ENCODE data around the gene STOM.

STOM gene

GRCh38 chr9:121395558-121395957, 25.5 kb upstream of the STOM start:
- H3K27ac ChIP-seq, result no peak overlapping the region
- TF ChIP-seq, protein P1, sequence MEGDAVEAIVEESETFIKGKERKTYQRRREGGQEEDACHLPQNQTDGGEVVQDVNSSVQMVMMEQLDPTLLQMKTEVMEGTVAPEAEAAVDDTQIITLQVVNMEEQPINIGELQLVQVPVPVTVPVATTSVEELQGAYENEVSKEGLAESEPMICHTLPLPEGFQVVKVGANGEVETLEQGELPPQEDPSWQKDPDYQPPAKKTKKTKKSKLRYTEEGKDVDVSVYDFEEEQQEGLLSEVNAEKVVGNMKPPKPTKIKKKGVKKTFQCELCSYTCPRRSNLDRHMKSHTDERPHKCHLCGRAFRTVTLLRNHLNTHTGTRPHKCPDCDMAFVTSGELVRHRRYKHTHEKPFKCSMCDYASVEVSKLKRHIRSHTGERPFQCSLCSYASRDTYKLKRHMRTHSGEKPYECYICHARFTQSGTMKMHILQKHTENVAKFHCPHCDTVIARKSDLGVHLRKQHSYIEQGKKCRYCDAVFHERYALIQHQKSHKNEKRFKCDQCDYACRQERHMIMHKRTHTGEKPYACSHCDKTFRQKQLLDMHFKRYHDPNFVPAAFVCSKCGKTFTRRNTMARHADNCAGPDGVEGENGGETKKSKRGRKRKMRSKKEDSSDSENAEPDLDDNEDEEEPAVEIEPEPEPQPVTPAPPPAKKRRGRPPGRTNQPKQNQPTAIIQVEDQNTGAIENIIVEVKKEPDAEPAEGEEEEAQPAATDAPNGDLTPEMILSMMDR (conservative IDR thresholded peaks at IDR 0.05), result no peak
- no peak for TF ChIP-seq ZFX (IDR thresholded peaks at IDR 0.05)

GRCh38 chr9:121394292-121394691, 24.2 kb upstream of the STOM start:
- no peak for TF ChIP-seq ZFX (IDR thresholded peaks at IDR 0.05)
- TF ChIP-seq, protein P1 (conservative IDR thresholded peaks at IDR 0.05), result no peak
- no peak overlapping the region for H3K27ac ChIP-seq

DNA sequence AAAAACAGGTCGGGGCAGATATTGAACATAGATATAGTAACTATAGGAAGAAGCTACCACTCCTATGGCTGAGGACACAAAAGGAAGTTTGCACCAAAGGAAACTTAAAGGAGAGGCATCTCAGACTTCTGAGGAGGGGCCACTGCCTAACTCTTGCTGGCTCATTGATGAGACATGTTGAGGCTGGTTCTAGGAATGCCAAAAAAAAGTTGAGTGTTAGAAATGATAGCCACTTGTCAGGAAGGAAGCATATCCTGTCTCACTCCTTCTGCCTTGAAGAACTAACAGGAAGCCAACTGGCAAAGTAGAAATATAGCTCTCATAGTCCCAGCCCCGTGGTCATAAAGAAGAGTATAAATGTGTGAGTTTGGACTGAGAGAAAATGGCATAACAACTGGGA, 23.3 kb upstream of the STOM start:
- H3K27ac ChIP-seq, result no peak overlapping the region
- TF ChIP-seq ZFX (IDR thresholded peaks at IDR 0.05), result no peak
- TF ChIP-seq, protein P1 (conservative IDR thresholded peaks at IDR 0.05), result no peak

GRCh38 chr9:121390372-121390771, 20.3 kb upstream of the STOM start:
- TF ChIP-seq, protein P1 (conservative IDR thresholded peaks at IDR 0.05), result no peak
- no peak for TF ChIP-seq ZFX (IDR thresholded peaks at IDR 0.05)

GRCh38 chr9:121388140-121388905, 18.3 kb upstream of the STOM start:
- H3K27ac ChIP-seq, result no peak overlapping the region
- no peak for TF ChIP-seq ZFX (IDR thresholded peaks at IDR 0.05)
- TF ChIP-seq, protein P1 (conservative IDR thresholded peaks at IDR 0.05), result no peak

More at GRCh38 chr9:121390372-121390771, 20.3 kb upstream of the STOM start:
- no peak overlapping the region for H3K27ac ChIP-seq

GRCh38 chr9:121386442-121387175, 16.6 kb upstream of the STOM start:
- TF ChIP-seq, protein P1 (conservative IDR thresholded peaks at IDR 0.05), result no peak
- TF ChIP-seq ZFX (IDR thresholded peaks at IDR 0.05), result no peak
- no peak overlapping the region for H3K27ac ChIP-seq

DNA sequence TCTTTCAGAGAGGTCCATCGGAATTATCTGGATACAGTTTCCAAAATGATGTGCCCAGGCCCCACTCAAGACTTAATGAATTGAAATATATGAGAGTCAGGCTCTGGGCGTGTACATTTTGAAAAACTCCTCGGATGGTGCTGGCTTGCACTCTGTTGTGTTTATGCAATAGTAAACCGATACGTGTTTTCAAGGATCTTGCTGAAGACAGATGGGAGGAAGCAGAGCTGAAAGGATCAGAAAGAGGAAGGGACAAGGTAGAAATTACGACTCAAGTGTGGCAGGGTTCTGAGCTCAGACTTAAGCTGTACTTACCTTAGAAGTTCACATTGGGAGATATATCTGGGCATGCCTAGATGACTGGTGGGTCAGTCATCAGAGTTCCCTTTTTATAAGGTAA, 13.7 kb upstream of the STOM start:
- H3K27ac ChIP-seq, result no peak overlapping the region
- TF ChIP-seq, protein P1 (conservative IDR thresholded peaks at IDR 0.05), result no peak
- TF ChIP-seq ZFX (IDR thresholded peaks at IDR 0.05), result no peak

Measured in C4-2B (cell line).